A549 (cell line): ENCODE measurements around the gene ABCC6. TPM values are rescaled to one million over a fixed set of nuclear protein-coding genes. Genes with fewer than 3 reads are reported as not detected.

Experiments used
- ATAC-seq, 2 experiments: fragments of 200-7000 bp in 1 of 2; fragments of >200 bp in 1 of 2; cut with Nextera tagmentation in 1 of 2; cut with Tn5 transposase in 1 of 2; 3 replicates each; pipeline versions ENCODE4 v1.8.0 to v1.9.1; 2018 to 2020; ENCODE audit warnings: mild to moderate bottlenecking in 1 of 2, moderate library complexity in 1 of 2
- CTCF ChIA-PET: fragments of 300-600 bp; sonication (Branson Sonifier 250); formaldehyde crosslinking; extraction: SDS; loops from one replicate; lab custom pipeline; 2021; ENCODE audit warnings: antibody characterized with exemption, inconsistent platforms; lab: Yijun Ruan, JAX
- POLR2A ChIA-PET: fragments of 350-600 bp; formaldehyde crosslinking; extraction: SDS; loops from one replicate; lab custom pipeline; 2021; ENCODE audit warnings: antibody characterized with exemption, inconsistent platforms; lab: Yijun Ruan, JAX
- DNase-seq, 2 experiments: peaks; one replicate each; pipeline versions ENCODE4 v3.0.0 to v3.0.0-alpha.2; 2011 to 2016; ENCODE audit warnings: low read depth in 1 of 2, low spot score in 1 of 2
- FAIRE-seq: peaks from 2 replicates; lab custom pipeline; 2011; peaks lifted over from hg19 to GRCh38; lab: Jason Lieb, UNC
- H3K27ac ChIP-seq, 2 experiments: fragments of >200 bp; sonication (Bioruptor Twin); formaldehyde crosslinking; 3 replicates each; pipeline ENCODE4 v1.5.1; 2016 to 2017
- H3K4me1 ChIP-seq: fragments of >200 bp; sonication (Bioruptor Twin); formaldehyde crosslinking; 3 replicates; pipeline ENCODE4 v1.6.1; 2016
- H3K4me2 ChIP-seq: fragments of >200 bp; sonication (Bioruptor Twin); formaldehyde crosslinking; 3 replicates; pipeline ENCODE4 v1.6.1; 2016
- H3K4me3 ChIP-seq: fragments of >200 bp; sonication (Bioruptor Twin); formaldehyde crosslinking; 3 replicates; pipeline ENCODE4 v1.5.1; 2016
- H3K9me3 ChIP-seq: fragments of >200 bp; sonication (Bioruptor Twin); formaldehyde crosslinking; 3 replicates; pipeline ENCODE4 v1.6.1; 2016
- BHLHE40 ChIP-seq: IDR thresholded peaks from 2 replicates; pipeline ENCODE4 v1.6.1; 2012; ENCODE audit warnings: low read depth, low read length, inconsistent platforms
- CBX8 ChIP-seq: fragments of 200-600 bp; sonication (generic); IDR thresholded peaks from 2 replicates; pipeline ENCODE4 v1.6.1; 2016
- CHD2 ChIP-seq: fragments of 150-350 bp; IDR thresholded peaks from 2 replicates; pipeline ENCODE4 v1.6.1; 2014; ENCODE audit warnings: low read length; ENCODE audit not compliant: partially characterized antibody
- CTCF ChIP-seq: fragments of >200 bp; sonication (Bioruptor Twin); formaldehyde crosslinking; IDR thresholded peaks from 3 replicates; pipeline ENCODE4 v1.5.1; 2016
- EHMT2 ChIP-seq: fragments of 200-600 bp; sonication (generic); IDR thresholded peaks from 2 replicates; pipeline ENCODE4 v1.6.1; 2016; ENCODE audit warnings: antibody characterized with exemption, low read depth, mild to moderate bottlenecking, moderate library complexity
- ELK1 ChIP-seq: fragments of 150-350 bp; IDR thresholded peaks from 2 replicates; pipeline ENCODE4 v1.6.1; 2014; ENCODE audit warnings: low read depth, mild to moderate bottlenecking, low read length
- EP300 ChIP-seq, 2 experiments: fragments of >200 bp; sonication (Bioruptor Twin); formaldehyde crosslinking; IDR thresholded peaks; 2 replicates in 1 of 2; 3 replicates in 1 of 2; pipeline ENCODE4 v1.6.1; 2016 to 2017
- ESRRA ChIP-seq: fragments of 150-350 bp; IDR thresholded peaks from 2 replicates; pipeline ENCODE4 v1.6.1; 2014; ENCODE audit warnings: mild to moderate bottlenecking, low read length, borderline replicate concordance
- FOSB ChIP-seq: fragments of 250-450 bp; sonication (Bioruptor Pico); IDR thresholded peaks from 2 replicates; pipeline ENCODE4 v1.5.0; 2020; ENCODE audit warnings: mild to moderate bottlenecking, moderate library complexity
- FOSL2 ChIP-seq, 2 experiments: fragments of 450-650 bp in 1 of 2; fragments of >200 bp in 1 of 2; sonication (Bioruptor Twin) in 1 of 2; formaldehyde crosslinking; IDR thresholded peaks; 2 replicates each; pipeline versions ENCODE4 v1.5.0 to v1.6.1; 2016 to 2020; ENCODE audit warnings: mild to moderate bottlenecking in 1 of 2, moderate library complexity in 1 of 2
- FOXS1 ChIP-seq: fragments of 250-450 bp; sonication (Bioruptor Pico); IDR thresholded peaks from 2 replicates; pipeline ENCODE4 v1.5.0; 2020; ENCODE audit warnings: mild to moderate bottlenecking, moderate library complexity
- HMGXB4 ChIP-seq: fragments of 250-450 bp; sonication (Bioruptor Pico); IDR thresholded peaks from 2 replicates; pipeline ENCODE4 v1.5.0; 2021; ENCODE audit warnings: mild to moderate bottlenecking, moderate library complexity, borderline replicate concordance
- HOXB5 ChIP-seq: fragments of 250-450 bp; sonication (Bioruptor Pico); IDR thresholded peaks from 2 replicates; pipeline ENCODE4 v1.5.0; 2020; ENCODE audit warnings: mild to moderate bottlenecking, moderate library complexity
- JUNB ChIP-seq: fragments of >200 bp; sonication (Bioruptor Twin); formaldehyde crosslinking; IDR thresholded peaks from 2 replicates; pipeline ENCODE4 v1.6.1; 2016
- KDM1A ChIP-seq: fragments of 200-600 bp; sonication (generic); IDR thresholded peaks from 2 replicates; pipeline ENCODE4 v1.6.1; 2016; ENCODE audit warnings: low read depth, mild to moderate bottlenecking
- MAX ChIP-seq: IDR thresholded peaks from 2 replicates; pipeline ENCODE4 v1.6.1; 2012
- NFE2L2 ChIP-seq: fragments of 150-350 bp; conservative IDR thresholded peaks from 2 replicates; pipeline ENCODE4 v1.6.1; 2014; ENCODE audit warnings: low read length
- NR3C1 ChIP-seq: fragments of >200 bp; sonication (Bioruptor Twin); formaldehyde crosslinking; IDR thresholded peaks from 3 replicates; pipeline ENCODE4 v1.6.1; 2017
- PHF8 ChIP-seq: fragments of 200-600 bp; sonication (generic); IDR thresholded peaks from 2 replicates; pipeline ENCODE4 v1.6.1; 2016; ENCODE audit warnings: low read depth, mild to moderate bottlenecking, antibody characterized with exemption, moderate library complexity, borderline replicate concordance
- POLR2AphosphoS2 ChIP-seq: conservative IDR thresholded peaks from 2 replicates; pipeline ENCODE4 v1.6.1; 2012; ENCODE audit warnings: low read length, improper control_type of control experiment, inconsistent platforms
- RCOR1 ChIP-seq: fragments of 150-350 bp; IDR thresholded peaks from 2 replicates; pipeline ENCODE4 v1.6.1; 2014; ENCODE audit warnings: antibody characterized with exemption, low read length, low read depth
- RNF2 ChIP-seq: fragments of 200-600 bp; sonication (generic); IDR thresholded peaks from 2 replicates; pipeline ENCODE4 v1.6.1; 2016; ENCODE audit warnings: low read depth, mild to moderate bottlenecking, antibody characterized with exemption, moderate library complexity, borderline replicate concordance
- TFCP2L1 ChIP-seq: fragments of 250-450 bp; sonication (Bioruptor Pico); IDR thresholded peaks from 2 replicates; pipeline ENCODE4 v1.5.0; 2021; ENCODE audit warnings: mild to moderate bottlenecking
- TP53 ChIP-seq: fragments of 250-450 bp; sonication (Bioruptor Pico); IDR thresholded peaks from 2 replicates; pipeline ENCODE4 v1.5.0; 2021; ENCODE audit warnings: mild to moderate bottlenecking, moderate library complexity
- ZC3H11A ChIP-seq: fragments of 450-650 bp; IDR thresholded peaks from 2 replicates; pipeline ENCODE4 v1.6.1; 2014; ENCODE audit warnings: antibody characterized with exemption, mild to moderate bottlenecking
- ZSCAN20 ChIP-seq: fragments of 250-450 bp; sonication (Bioruptor Pico); IDR thresholded peaks from 2 replicates; pipeline ENCODE4 v1.8.0; 2022; ENCODE audit warnings: mild to moderate bottlenecking, moderate library complexity
- WGBS: methylation state at CpG from one replicate; pipeline ENCODE4 v1.1.6; 2017; ENCODE audit errors: missing lambda C conversion rate; 5-methylcytosine and 5-hydroxymethylcytosine counted together
- polyA plus RNA-seq, 4 experiments: library from polyadenylated mRNA; depleted of rRNA in 3 of 4; stranded (reverse); fragments of >200 nt; fragmentation: RNase III in 1 of 4; extraction: RNeasy Plus Mini Kit Qiagen cat#74134 plus additional on column Dnase treatment in 1 of 4; gene quantifications; 2 replicates in 3 of 4; 3 replicates in 1 of 4; pipeline ENCODE4 v1.2.3, GENCODE V29; 2011 to 2017

The ABCC6 gene
- polyA plus RNA-seq, 2 of the 4 experiments (the other 2 are of a cell fraction) = 3.6 to 5.0 TPM

- Histone ChIP-seq H3K9me3 (peaks cover 13% of the 10 kb centered on the region; the same call in 2 of the 3 replicates), H3K27ac (no peak overlapping the region), H3K4me1 (no peaks in the 10 kb centered on the region), H3K4me3 (no peak overlapping the region), H3K4me2 (no peak overlapping the region)
- no peak for DNase-seq
- WGBS = 67% methylated on average over 3 of the region's 7 CpGs
- no peak for FAIRE-seq
- ChIA-PET POLR2A (no interaction called here), CTCF (interaction anchor here (0.8 to 1.4 kb wide), 5 partner anchors 8 to 475 kb away, joined by 3 to 4 read pairs (median 3); no protein-coding TSS in a partner anchor)
- TF ChIP-seq ESRRA (no peak), EP300 (IDR thresholded peaks at IDR 0.05) (no peak)
- ATAC-seq = no peak
Observed at GRCh38 chr16:16178455-16179162, 44.7 kb downstream of the ABCC6 start.

- H3K4me1 ChIP-seq = no peaks in the 10 kb centered on the region
- POLR2A ChIA-PET = no interaction called here
- H3K9me3 ChIP-seq = peaks cover 13% of the 10 kb centered on the region; the same call in 2 of the 3 replicates
- CTCF ChIA-PET = interaction anchor here (0.5 to 1.1 kb wide), 2 partner anchors 10 to 19 kb away, joined by 3 to 4 read pairs; no protein-coding TSS in a partner anchor
- H3K27ac ChIP-seq = no peak overlapping the region
- DNase-seq (no peak), FAIRE-seq (no peak), ATAC-seq (no peak)
- H3K4me3 ChIP-seq = no peak overlapping the region
- H3K4me2 ChIP-seq = no peak overlapping the region
- no peak for TF ChIP-seq NFE2L2
- TF ChIP-seq FOSB (CRISPR knock-in tag) = no peak
- TF ChIP-seq RCOR1 = no peak
- TF ChIP-seq FOSL2 (IDR thresholded peaks at IDR 0.05) = no peak
- no peak for TF ChIP-seq FOSL2 (CRISPR knock-in tag; IDR thresholded peaks at IDR 0.05)
- no peak for TF ChIP-seq PHF8
- TF ChIP-seq JUNB = no peak
- no peak for TF ChIP-seq KDM1A
- TF ChIP-seq HOXB5 = no peak
- no peak for TF ChIP-seq FOXS1 (CRISPR knock-in tag)
- TF ChIP-seq POLR2AphosphoS2 = no peak
- no peak for TF ChIP-seq RNF2
- TF ChIP-seq BHLHE40 = no peak
- TF ChIP-seq TP53 (CRISPR knock-in tag) = no peak
- no peak for TF ChIP-seq TFCP2L1 (CRISPR knock-in tag)
- no peak for TF ChIP-seq HMGXB4
- TF ChIP-seq CBX8 = no peak
Observed at GRCh38 chr16:16176328-16176727, 47.0 kb downstream of the ABCC6 start.

GRCh38 chr16:16175296-16175695, 48.0 kb downstream of the ABCC6 start:
- CTCF ChIA-PET = interaction anchor here (1.2 to 1.8 kb wide), 2 partner anchors 19 to 397 kb away, joined by 3 to 8 read pairs; no protein-coding TSS in a partner anchor
- H3K4me3 ChIP-seq = no peak overlapping the region
- H3K9me3 ChIP-seq = peaks cover 13% of the 10 kb centered on the region; the same call in 2 of the 3 replicates
- ATAC-seq (peak; percentile 40 to 50; a peak in 5 of 6 replicates), DNase-seq (no peak), FAIRE-seq (no peak)
- 76% methylated on average over 5 of the region's 5 CpGs for WGBS
- H3K27ac ChIP-seq = no peak overlapping the region
- POLR2A ChIA-PET = no interaction called here
- H3K4me1 ChIP-seq = no peaks in the 10 kb centered on the region
- no peak overlapping the region for H3K4me2 ChIP-seq
- no peak for TF ChIP-seq BHLHE40
- TF ChIP-seq MAX = no peak
- TF ChIP-seq EHMT2 = no peak
- TF ChIP-seq ZC3H11A = no peak
- no peak for TF ChIP-seq CTCF
- TF ChIP-seq NR3C1 = no peak
- TF ChIP-seq CHD2 = no peak
- no peak for TF ChIP-seq ELK1
- TF ChIP-seq ZSCAN20 = no peak
- no peak for TF ChIP-seq ESRRA
- TF ChIP-seq FOSB (CRISPR knock-in tag) = no peak
- TF ChIP-seq POLR2AphosphoS2 = no peak
- TF ChIP-seq RNF2 = no peak
